ENCODE data around the gene KCNJ16. TPM values are rescaled to one million over a fixed set of nuclear protein-coding genes. Genes with fewer than 3 reads are reported as not detected.

The KCNJ16 gene
- total and polyA plus RNA-seq, 4 donors = 0.31 to 3.3 (median 0.67) TPM

GRCh38 chr17:70106551-70106950, 31.5 kb downstream of the KCNJ16 start:
- TF ChIP-seq ZBTB33 (IDR thresholded peaks at IDR 0.05) (no peak), GABPA (IDR thresholded peaks at IDR 0.05 in 1 of 2, conservative IDR thresholded peaks at IDR 0.05 in 1 of 2) (no peak), YY1 (IDR thresholded peaks at IDR 0.05) (no peak), SP1 (IDR thresholded peaks at IDR 0.05) (no peak)
- WGBS = 77% methylated on average over 3 of the region's 3 CpGs

GRCh38 chr17:70107441-70107840, 32.4 kb downstream of the KCNJ16 start:
- no peaks in the 10 kb centered on the region for H3K4me1 ChIP-seq (ENCODE audit: control insufficient read depth in 4 of 4, insufficient read depth in 4 of 4, low read length in 3 of 4)
- DNase-seq (ENCODE audit: low spot score) = no peak
- no peaks in the 10 kb centered on the region for H3K36me3 ChIP-seq (ENCODE audit: control insufficient read depth in 4 of 4, insufficient read depth in 3 of 4, low read depth in 1 of 4, low read length in 3 of 4)
- H3K9ac ChIP-seq (ENCODE audit: low read depth in 1 of 2, low read length in 2 of 2) = no peak overlapping the region
- no peaks in the 10 kb centered on the region for H3K9me3 ChIP-seq (ENCODE audit: control insufficient read depth in 4 of 4, low read length in 3 of 4)
- H3K4me3 ChIP-seq (ENCODE audit: low read depth in 1 of 3, low read length in 3 of 3) = no peak overlapping the region
- H3K27me3 ChIP-seq (ENCODE audit: control insufficient read depth in 4 of 4, insufficient read depth in 4 of 4, low read length in 3 of 4) = peaks cover 0 to 6% (median 0%) of the 10 kb centered on the region in 4 donors
- H3K27ac ChIP-seq (ENCODE audit: low read depth in 1 of 2, low read length in 2 of 2) = no peak overlapping the region
- TF ChIP-seq NR2F2 (IDR thresholded peaks at IDR 0.05) (no peak), SP1 (IDR thresholded peaks at IDR 0.05) (no peak), MAX (IDR thresholded peaks at IDR 0.05) (no peak), EGR1 (IDR thresholded peaks at IDR 0.05; ENCODE audit: low read depth in 2 of 2) (no peak), RAD21 (IDR thresholded peaks at IDR 0.05) (no peak), ATF3 (IDR thresholded peaks at IDR 0.05) (no peak), RXRA (IDR thresholded peaks at IDR 0.05) (no peak), REST (IDR thresholded peaks at IDR 0.05) (no peak), GABPA (IDR thresholded peaks at IDR 0.05 in 1 of 2, conservative IDR thresholded peaks at IDR 0.05 in 1 of 2) (no peak), FOXA1 (IDR thresholded peaks at IDR 0.05) (no peak), TAF1 (conservative IDR thresholded peaks at IDR 0.05) (no peak), JUND (IDR thresholded peaks at IDR 0.05) (no peak), FOXA2 (IDR thresholded peaks at IDR 0.05) (no peak), HNF4G (IDR thresholded peaks at IDR 0.05) (no peak)

More at GRCh38 chr17:70106551-70106950, 31.5 kb downstream of the KCNJ16 start:
- Histone ChIP-seq H3K4me1 (ENCODE audit: control insufficient read depth in 4 of 4, insufficient read depth in 4 of 4, low read length in 3 of 4) (no peaks in the 10 kb centered on the region), H3K36me3 (ENCODE audit: control insufficient read depth in 4 of 4, insufficient read depth in 3 of 4, low read depth in 1 of 4, low read length in 3 of 4) (no peaks in the 10 kb centered on the region), H3K27me3 (ENCODE audit: control insufficient read depth in 4 of 4, insufficient read depth in 4 of 4, low read length in 3 of 4) (peaks cover 0 to 6% (median 0%) of the 10 kb centered on the region in 4 donors), H3K27ac (ENCODE audit: low read depth in 1 of 2, low read length in 2 of 2) (no peak overlapping the region), H3K9me3 (ENCODE audit: control insufficient read depth in 4 of 4, low read length in 3 of 4) (no peaks in the 10 kb centered on the region), H3K4me3 (ENCODE audit: low read depth in 1 of 3, low read length in 3 of 3) (no peak overlapping the region), H3K9ac (ENCODE audit: low read depth in 1 of 2, low read length in 2 of 2) (no peak overlapping the region)
- no peak for DNase-seq (ENCODE audit: low spot score)
